Measurements from ENCODE around the gene CRIP1.
A peak's percentile ranks its signal among the peaks of the same experiment; 100 is the strongest.

DNA sequence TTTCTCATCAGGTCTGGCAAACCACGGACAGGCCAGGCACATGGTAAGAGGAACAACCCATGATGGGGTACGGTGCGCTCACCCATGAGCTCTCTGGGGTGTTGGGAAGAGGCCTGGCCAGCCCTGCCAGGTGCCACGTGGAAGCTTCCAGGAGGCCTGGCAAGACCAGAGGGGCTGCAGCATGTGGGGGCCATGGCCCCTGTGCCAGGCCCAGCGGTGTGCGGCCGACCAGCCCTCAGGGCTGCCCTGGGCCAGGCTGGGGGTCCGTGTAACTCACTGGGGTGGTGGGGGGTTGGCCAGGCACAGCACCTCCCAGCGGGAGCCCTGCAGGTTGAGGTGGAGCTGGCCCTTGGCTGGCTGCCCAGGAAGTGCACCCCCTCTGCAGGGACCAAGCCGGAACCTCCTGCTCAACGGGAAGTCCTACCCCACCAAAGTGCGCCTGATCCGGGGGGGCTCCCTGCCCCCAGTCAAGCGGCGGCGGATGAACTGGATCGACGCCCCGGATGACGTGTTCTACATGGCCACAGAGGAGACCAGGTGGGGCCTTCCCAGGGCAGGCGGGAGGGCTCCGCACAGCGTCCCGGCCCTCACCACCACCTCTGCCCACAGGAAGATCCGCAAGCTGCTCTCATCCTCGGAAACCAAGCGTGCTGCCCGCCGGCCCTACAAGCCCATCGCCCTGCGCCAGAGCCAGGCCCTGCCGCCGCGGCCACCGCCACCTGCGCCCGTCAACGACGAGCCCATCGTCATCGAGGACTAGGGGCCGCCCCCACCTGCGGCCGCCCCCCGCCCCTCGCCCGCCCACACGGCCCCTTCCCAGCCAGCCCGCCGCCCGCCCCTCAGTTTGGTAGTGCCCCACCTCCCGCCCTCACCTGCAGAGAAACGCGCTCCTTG is 17.0 kb upstream of the CRIP1 start:
- no peak; the same call in 1 of the 2 replicates for TF ChIP-seq CEBPB (IDR thresholded peaks at IDR 0.05)
- TF ChIP-seq RAD21 (IDR thresholded peaks at IDR 0.05; ENCODE audit: low read depth) = no peak
- TF ChIP-seq, protein P1, sequence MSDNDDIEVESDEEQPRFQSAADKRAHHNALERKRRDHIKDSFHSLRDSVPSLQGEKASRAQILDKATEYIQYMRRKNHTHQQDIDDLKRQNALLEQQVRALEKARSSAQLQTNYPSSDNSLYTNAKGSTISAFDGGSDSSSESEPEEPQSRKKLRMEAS (IDR thresholded peaks at IDR 0.05) = peak; percentile 89
- TF ChIP-seq, protein P2, sequence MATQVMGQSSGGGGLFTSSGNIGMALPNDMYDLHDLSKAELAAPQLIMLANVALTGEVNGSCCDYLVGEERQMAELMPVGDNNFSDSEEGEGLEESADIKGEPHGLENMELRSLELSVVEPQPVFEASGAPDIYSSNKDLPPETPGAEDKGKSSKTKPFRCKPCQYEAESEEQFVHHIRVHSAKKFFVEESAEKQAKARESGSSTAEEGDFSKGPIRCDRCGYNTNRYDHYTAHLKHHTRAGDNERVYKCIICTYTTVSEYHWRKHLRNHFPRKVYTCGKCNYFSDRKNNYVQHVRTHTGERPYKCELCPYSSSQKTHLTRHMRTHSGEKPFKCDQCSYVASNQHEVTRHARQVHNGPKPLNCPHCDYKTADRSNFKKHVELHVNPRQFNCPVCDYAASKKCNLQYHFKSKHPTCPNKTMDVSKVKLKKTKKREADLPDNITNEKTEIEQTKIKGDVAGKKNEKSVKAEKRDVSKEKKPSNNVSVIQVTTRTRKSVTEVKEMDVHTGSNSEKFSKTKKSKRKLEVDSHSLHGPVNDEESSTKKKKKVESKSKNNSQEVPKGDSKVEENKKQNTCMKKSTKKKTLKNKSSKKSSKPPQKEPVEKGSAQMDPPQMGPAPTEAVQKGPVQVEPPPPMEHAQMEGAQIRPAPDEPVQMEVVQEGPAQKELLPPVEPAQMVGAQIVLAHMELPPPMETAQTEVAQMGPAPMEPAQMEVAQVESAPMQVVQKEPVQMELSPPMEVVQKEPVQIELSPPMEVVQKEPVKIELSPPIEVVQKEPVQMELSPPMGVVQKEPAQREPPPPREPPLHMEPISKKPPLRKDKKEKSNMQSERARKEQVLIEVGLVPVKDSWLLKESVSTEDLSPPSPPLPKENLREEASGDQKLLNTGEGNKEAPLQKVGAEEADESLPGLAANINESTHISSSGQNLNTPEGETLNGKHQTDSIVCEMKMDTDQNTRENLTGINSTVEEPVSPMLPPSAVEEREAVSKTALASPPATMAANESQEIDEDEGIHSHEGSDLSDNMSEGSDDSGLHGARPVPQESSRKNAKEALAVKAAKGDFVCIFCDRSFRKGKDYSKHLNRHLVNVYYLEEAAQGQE (IDR thresholded peaks at IDR 0.05; ENCODE audit: low read depth) = no peak
- TF ChIP-seq TAF1 (IDR thresholded peaks at IDR 0.05; ENCODE audit: low read depth) = no peak
- peak; percentile 80; the same call in 1 of the 2 replicates for TF ChIP-seq ZBTB7A (IDR thresholded peaks at IDR 0.05; ENCODE audit: low read depth)
- peak; percentile 83 for TF ChIP-seq TEAD4 (IDR thresholded peaks at IDR 0.05)
- peak; percentile 85 for TF ChIP-seq FOXM1 (IDR thresholded peaks at IDR 0.05; ENCODE audit: borderline replicate concordance, low read depth)

Data from Ishikawa (cell line).